GM21786 (cell line): Measurements from ENCODE around the gene PHPT1.

Experiments used
- ATAC-seq: cut with Tn5 transposase; IDR thresholded peaks from one replicate; pipeline ENCODE4 v1.9.1; 2021; ENCODE audit not compliant: unreplicated experiment

PHPT1 gene

DNA sequence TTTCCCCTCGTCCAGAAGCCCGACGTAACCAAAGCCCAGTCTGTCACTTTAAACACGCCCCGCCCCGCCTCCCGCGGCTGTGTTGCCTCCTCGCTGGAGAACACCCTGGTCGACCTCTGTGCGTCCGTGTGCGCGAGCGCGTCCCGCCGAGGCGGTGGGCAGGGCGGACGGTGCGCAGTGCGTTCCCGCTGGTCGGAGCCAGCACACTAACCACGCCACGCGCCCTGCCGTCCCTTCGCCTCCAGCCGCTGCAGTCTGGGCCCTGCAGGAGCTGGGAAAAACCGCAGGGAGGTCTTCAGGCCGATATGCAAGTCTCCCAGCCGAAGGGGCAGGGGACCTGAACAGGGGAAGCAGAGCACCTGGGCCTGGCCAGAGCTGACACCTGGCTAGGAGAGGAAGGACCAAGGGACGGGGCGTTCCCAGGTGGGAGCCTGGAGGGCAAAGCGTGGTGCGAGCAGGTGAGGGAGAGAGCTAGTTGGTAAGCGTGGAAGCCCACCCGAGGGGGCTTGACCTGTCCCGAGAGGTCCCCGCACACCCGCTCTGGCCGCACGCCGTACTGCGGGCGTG lies 1.3 kb upstream of the PHPT1 start:
- ATAC-seq: no peak

DNA sequence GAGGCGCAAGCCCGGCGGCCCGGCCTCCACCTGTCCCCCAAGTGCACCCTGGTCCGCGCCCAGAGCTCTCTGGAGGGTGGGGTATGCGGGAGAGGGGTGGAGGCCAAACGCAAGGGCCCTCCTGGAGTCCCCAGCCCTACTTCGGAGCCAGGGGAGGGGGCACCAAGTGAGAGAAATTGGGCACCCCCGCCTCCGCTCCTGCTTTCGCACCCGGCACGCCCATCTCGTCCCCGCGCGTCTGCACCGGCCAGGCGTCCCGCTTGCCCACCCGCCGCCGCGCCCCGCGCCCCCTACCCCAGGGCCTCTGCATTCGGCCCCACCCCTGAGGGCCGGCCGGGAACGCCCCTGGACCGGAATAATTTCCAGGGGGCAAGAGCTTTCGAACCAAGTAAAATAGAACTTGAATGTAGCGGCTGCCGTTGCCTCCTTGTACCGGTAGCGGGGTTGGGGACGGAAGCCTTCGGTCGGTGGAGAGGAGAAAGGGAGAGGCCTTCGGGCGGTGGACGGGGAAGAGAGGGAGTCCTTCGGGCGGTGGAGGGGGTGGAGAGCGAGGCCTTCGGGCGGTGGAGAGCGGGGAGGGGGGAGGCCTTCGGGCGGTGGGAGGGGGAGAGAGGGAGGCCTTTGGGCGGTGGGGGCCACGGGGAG lies 694 bp upstream of the PHPT1 start:
- ATAC-seq: no peak

DNA sequence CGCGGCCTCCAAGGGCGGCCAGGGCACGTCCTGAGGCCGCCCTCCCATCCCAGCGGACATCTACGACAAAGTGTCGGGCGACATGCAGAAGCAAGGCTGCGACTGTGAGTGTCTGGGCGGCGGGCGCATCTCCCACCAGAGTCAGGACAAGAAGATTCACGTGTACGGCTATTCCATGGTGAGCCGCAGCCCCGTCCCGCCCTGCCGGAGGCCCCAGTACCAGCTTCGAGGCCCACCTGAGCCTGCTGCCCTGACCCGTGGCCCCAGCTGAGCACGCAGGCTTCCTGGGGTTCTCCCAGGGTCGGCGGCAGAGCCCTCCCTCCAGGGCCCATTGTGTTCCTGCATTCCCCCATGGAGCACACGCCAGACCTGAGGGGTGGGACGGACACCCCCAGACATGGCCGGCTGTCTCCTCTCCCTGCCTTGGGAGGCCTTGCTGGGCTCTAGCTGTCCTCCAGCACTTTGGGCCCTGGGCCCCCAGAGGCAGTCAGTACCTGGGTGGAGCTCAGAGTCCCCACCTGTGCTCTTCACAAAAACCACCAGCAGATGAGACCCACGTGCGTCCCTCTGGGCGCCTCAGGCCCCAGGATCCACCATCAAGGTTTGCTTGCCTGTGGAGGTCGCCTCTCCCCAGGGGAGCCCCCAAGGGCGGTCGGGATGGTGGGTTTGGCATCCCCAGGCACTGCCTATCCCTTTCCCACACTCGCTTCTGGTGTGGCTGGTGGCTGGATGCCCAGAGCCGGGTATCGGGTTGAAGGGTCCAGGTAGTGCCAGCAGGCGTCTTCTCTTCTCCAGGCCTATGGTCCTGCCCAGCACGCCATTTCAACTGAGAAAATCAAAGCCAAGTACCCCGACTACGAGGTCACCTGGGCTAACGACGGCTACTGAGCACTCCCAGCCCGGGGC lies 1.0 kb downstream of the PHPT1 start:
- no peak for ATAC-seq

DNA sequence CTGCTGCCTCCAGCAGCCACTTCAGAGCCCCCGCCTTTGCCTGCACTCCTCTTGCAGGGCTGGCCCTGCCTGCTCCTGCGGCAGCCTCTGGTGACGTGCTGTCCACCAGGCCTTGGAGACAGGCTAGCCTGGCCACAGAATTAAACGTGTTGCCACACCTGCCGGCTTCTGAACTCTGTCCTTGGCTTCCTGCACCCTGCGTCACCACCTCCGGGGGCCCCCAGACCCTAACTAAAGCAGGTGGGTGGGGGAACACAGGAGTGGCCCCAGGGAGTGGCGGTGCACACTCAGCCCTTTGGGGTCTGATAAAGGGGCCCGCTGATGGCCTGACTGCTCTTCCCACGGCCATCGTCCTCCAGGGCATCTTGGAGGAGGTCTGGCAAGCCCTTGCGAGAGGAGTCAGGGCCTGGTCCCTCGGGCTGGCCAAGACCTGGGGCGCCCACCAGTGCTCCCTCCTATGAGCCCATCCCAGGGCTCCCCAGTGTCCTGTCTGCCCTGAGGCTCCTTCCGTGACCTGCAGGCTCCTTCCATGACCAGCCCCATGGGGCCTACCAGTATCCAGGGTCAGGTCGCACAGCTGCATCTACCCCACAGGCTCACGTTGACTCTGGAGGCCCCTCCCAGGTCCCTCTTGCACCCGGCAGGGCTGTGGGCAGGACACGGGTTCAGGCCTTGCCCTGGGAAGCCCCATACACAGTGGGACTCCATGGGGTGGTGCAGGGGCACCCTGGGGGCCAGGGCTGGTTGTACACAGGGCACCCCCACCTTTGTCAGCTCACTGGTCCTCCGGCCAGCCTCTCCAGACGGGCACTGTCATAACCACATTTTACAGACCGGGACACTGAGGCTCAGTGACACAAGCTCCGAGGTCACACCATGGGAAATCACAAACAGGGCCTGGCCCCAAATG lies 1.9 kb downstream of the PHPT1 start:
- ATAC-seq: no peak

- ATAC-seq: no peak
Observed at GRCh38 chr9:136851941-136852663, 2.9 kb downstream of the PHPT1 start, which contains the start of gene MAMDC4. Gene MAMDC4 (plus strand): TSS chr9:136852346. CDS start chr9:136852417, 71 bp downstream.

GRCh38 chr9:136852664-136853595 lies 3.7 kb downstream of the PHPT1 start:
- no peak for ATAC-seq

DNA sequence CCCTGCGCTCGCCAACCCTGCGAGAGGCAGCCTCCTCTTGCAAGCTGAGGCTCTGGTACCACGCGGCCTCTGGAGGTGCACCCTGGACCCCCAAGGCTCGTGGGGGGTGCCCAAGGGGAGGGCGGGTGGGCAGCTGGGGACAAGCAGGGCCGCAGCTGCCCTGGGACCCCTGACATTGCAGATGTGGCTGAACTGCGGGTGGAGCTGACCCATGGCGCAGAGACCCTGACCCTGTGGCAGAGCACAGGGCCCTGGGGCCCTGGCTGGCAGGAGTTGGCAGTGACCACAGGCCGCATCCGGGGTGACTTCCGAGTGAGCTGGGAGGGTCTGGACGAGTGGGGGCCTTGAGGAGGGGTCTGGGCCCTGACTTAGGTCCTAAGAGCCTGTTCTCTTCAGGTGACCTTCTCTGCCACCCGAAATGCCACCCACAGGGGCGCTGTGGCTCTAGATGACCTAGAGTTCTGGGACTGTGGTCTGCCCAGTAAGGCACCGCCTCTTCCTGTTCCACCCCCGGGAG lies 4.4 kb downstream of the PHPT1 start:
- no peak for ATAC-seq

GRCh38 chr9:136854113-136854841 lies 5.1 kb downstream of the PHPT1 start:
- ATAC-seq: no peak

DNA sequence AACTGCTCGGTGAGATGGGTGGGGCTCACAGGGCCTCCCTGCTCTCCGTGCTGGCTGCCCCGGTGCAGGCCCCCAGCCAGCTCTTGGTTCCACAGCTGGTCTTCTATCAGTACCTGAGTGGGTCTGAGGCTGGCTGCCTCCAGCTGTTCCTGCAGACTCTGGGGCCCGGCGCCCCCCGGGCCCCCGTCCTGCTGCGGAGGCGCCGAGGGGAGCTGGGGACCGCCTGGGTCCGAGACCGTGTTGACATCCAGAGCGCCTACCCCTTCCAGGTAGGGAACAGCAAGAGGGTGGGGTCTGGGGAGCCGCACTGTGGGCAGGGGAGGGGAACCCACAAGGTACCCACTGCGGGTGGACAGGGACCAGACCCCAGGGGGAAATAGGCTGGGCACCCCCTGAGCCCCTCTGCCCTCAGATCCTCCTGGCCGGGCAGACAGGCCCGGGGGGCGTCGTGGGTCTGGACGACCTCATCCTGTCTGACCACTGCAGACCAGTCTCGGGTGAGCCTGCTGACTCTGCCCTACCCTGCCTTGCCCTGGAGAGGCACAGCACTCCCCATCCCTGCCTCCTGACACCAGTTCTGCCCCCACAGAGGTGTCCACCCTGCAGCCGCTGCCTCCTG lies 5.7 kb downstream of the PHPT1 start:
- ATAC-seq: no peak

DNA sequence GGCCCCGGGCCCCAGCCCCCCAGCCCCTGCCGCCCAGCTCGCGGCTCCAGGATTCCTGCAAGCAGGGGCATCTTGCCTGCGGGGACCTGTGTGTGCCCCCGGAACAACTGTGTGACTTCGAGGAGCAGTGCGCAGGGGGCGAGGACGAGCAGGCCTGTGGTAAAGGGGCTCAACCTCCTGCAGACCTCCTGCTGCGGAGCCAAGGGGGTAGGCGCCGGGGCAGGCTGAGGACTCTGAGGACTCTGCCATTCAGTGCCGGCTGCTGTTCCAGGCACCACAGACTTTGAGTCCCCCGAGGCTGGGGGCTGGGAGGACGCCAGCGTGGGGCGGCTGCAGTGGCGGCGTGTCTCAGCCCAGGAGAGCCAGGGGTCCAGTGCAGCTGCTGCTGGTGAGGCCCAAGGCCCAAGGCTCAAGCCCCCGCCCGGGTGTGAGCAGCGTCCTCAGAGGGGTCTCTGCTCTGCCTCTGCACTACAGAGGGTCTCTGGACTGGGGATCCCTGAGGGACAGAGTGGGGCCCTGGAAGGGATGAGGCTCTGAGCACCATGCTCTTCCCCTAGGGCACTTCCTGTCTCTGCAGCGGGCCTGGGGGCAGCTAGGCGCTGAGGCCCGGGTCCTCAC lies 6.4 kb downstream of the PHPT1 start:
- no peak for ATAC-seq

DNA sequence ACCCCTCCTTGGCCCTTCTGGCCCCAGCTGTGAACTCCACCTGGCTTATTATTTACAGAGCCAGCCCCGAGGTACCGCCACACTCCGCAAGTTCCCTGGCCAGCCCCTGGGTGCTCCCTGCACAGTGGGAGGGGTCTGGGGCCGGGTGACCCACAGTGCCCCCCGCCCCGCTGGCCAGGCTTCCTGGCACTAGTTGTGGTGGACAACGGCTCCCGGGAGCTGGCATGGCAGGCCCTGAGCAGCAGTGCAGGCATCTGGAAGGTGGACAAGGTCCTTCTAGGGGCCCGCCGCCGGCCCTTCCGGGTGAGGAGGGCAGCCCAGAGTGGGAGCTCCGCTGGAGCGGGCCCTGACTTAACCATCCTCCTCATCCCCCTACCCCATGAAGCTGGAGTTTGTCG lies 6.9 kb downstream of the PHPT1 start:
- no peak for ATAC-seq

GRCh38 chr9:136856541-136857141 lies 7.4 kb downstream of the PHPT1 start:
- ATAC-seq: no peak

DNA sequence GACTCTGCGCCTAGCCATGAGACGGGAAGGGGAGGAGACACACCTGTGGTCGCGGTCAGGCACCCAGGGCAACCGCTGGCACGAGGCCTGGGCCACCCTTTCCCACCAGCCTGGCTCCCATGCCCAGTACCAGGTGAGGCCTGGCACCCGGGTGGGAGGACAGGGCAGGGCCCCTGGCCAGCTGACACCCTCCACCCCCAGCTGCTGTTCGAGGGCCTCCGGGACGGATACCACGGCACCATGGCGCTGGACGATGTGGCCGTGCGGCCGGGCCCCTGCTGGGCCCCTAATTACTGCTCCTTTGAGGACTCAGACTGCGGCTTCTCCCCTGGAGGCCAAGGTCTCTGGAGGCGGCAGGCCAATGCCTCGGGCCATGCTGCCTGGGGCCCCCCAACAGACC lies 8.0 kb downstream of the PHPT1 start:
- ATAC-seq: no peak

GRCh38 chr9:136857581-136858412 lies 8.6 kb downstream of the PHPT1 start:
- ATAC-seq: no peak

- ATAC-seq: no peak
Observed at GRCh38 chr9:136858452-136858843, 9.2 kb downstream of the PHPT1 start.
